ENCODE results near the gene EFCAB6. TPM values are rescaled to one million over a fixed set of nuclear protein-coding genes. Genes with fewer than 3 reads are reported as not detected.

The EFCAB6 gene
- total and polyA plus RNA-seq, 10 of the 15 experiments (the other 5 are each of a cell fraction or from before 2014, with no cell fraction given) = 0.05 to 0.42 (median 0.19) TPM

- POLR2A ChIA-PET = no interaction called here
- RAD21 ChIA-PET (ENCODE audit: unreplicated experiment) = no interaction called here
- SMC1A ChIA-PET (ENCODE audit: uncharacterized antibody, unreplicated experiment) = no interaction called here
Measured at GRCh38 chr22:43528601-43529360, 283.3 kb downstream of the EFCAB6 start.

GRCh38 chr22:43526946-43527345 lies 285.2 kb downstream of the EFCAB6 start:
- ChIA-PET POLR2A (no interaction called here), SMC1A (ENCODE audit: uncharacterized antibody, unreplicated experiment) (no interaction called here), RAD21 (ENCODE audit: unreplicated experiment) (no interaction called here), CTCF (no interaction called here)
- no peaks in the 10 kb centered on the region; a peak in 1 of 4 replicates for H3K27me3 ChIP-seq (replicated peaks in 1 of 2; ENCODE audit: control insufficient read depth in 2 of 2, insufficient read depth in 2 of 2, low read length in 1 of 2)
- no peak for FAIRE-seq
- no peak for DNase-seq (ENCODE audit: low read depth, low spot score)
- H3K36me3 ChIP-seq (ENCODE audit: control insufficient read depth in 2 of 2, insufficient read depth in 2 of 2, low read length in 1 of 2) = no peaks in the 10 kb centered on the region
- H3K27ac ChIP-seq (ENCODE audit: control insufficient read depth, insufficient read depth) = no peak overlapping the region
- no peak overlapping the region for H3K4me3 ChIP-seq
- no peaks in the 10 kb centered on the region for H3K79me2 ChIP-seq (ENCODE audit: control insufficient read depth, insufficient read depth, low read length)
- no peak for ATAC-seq
- H3K4me2 ChIP-seq (ENCODE audit: control insufficient read depth, insufficient read depth) = no peak overlapping the region
- WGBS (ENCODE audit: insufficient coverage, insufficient replicate concordance, low lambda C conversion rate, missing lambda C conversion rate) = 17% methylated on average over 5 of the region's 5 CpGs
- H3K9me3 ChIP-seq (replicated peaks; ENCODE audit: control insufficient read depth, insufficient read depth, low read length) = no peaks in the 10 kb centered on the region
- no peaks in the 10 kb centered on the region for H4K20me1 ChIP-seq (ENCODE audit: control insufficient read depth, insufficient read depth)
- H2AFZ ChIP-seq (ENCODE audit: control insufficient read depth, low read depth, low read length) = no peak overlapping the region
- no TSS peak for BruUV-seq (replicated peaks)
- intact Hi-C loops (cut with micrococcal nuclease; ENCODE audit: unreplicated experiment) (no loop called here), in situ Hi-C loops (cut with MboI) (no loop called here)
- H3K9ac ChIP-seq (ENCODE audit: control insufficient read depth, insufficient read depth, low read length) = no peak overlapping the region
- no peaks in the 10 kb centered on the region for H3K4me1 ChIP-seq (ENCODE audit: control insufficient read depth, insufficient read depth, low read length)
- TF ChIP-seq CEBPB (IDR thresholded peaks at IDR 0.05; ENCODE audit: borderline replicate concordance in 1 of 2, low read depth in 2 of 2, low read length in 2 of 2) = no peak
- no peak for TF ChIP-seq BCLAF1 (IDR thresholded peaks at IDR 0.05)
- no peak for TF ChIP-seq ZNF217 (IDR thresholded peaks at IDR 0.05)
- no peak for TF ChIP-seq ZNF384 (IDR thresholded peaks at IDR 0.05; ENCODE audit: borderline replicate concordance, low read depth, low read length)
- TF ChIP-seq SREBF2 (IDR thresholded peaks at IDR 0.05; ENCODE audit: low read length) = no peak
- TF ChIP-seq IRF5 (IDR thresholded peaks at IDR 0.05; ENCODE audit: borderline replicate concordance) = no peak
- TF ChIP-seq HSF1 (IDR thresholded peaks at IDR 0.05; ENCODE audit: low read depth, low read length) = no peak
- TF ChIP-seq RCOR1 (conservative IDR thresholded peaks at IDR 0.05; ENCODE audit: low read depth, low read length) = no peak

More at GRCh38 chr22:43528601-43529360, 283.3 kb downstream of the EFCAB6 start:
- no peak overlapping the region for H3K9ac ChIP-seq (ENCODE audit: control insufficient read depth, insufficient read depth, low read length)
- CTCF ChIA-PET = no interaction called here
- WGBS (ENCODE audit: insufficient coverage, insufficient replicate concordance, low lambda C conversion rate, missing lambda C conversion rate) = 34% methylated on average over 12 of the region's 12 CpGs
- BruUV-seq (replicated peaks) = no TSS peak
- FAIRE-seq (no peak), DNase-seq (ENCODE audit: low read depth, low spot score) (no peak), ATAC-seq (no peak)
- H2AFZ ChIP-seq (ENCODE audit: control insufficient read depth, low read depth, low read length) = no peak overlapping the region
- no peaks in the 10 kb centered on the region; a peak in 1 of 4 replicates for H3K27me3 ChIP-seq (replicated peaks in 1 of 2; ENCODE audit: control insufficient read depth in 2 of 2, insufficient read depth in 2 of 2, low read length in 1 of 2)
- H3K79me2 ChIP-seq (ENCODE audit: control insufficient read depth, insufficient read depth, low read length) = no peaks in the 10 kb centered on the region
- in situ Hi-C loops (cut with MboI) (no loop called here), intact Hi-C loops (cut with micrococcal nuclease; ENCODE audit: unreplicated experiment) (no loop called here)
- H3K27ac ChIP-seq (ENCODE audit: control insufficient read depth, insufficient read depth) = no peak overlapping the region
- no peaks in the 10 kb centered on the region for H3K9me3 ChIP-seq (replicated peaks; ENCODE audit: control insufficient read depth, insufficient read depth, low read length)
- no peak for TF ChIP-seq EGR1 (IDR thresholded peaks at IDR 0.05; ENCODE audit: borderline replicate concordance in 1 of 2, low read depth in 2 of 2, low read length in 2 of 2)
- no peak for TF ChIP-seq SRF (IDR thresholded peaks at IDR 0.05; ENCODE audit: low read depth in 2 of 2, low read length in 2 of 2)
- H3K4me3 ChIP-seq = no peak overlapping the region
- H3K36me3 ChIP-seq (ENCODE audit: control insufficient read depth in 2 of 2, insufficient read depth in 2 of 2, low read length in 1 of 2) = no peaks in the 10 kb centered on the region
- H3K4me2 ChIP-seq (ENCODE audit: control insufficient read depth, insufficient read depth) = no peak overlapping the region
- no peaks in the 10 kb centered on the region for H3K4me1 ChIP-seq (ENCODE audit: control insufficient read depth, insufficient read depth, low read length)
- H4K20me1 ChIP-seq (ENCODE audit: control insufficient read depth, insufficient read depth) = no peaks in the 10 kb centered on the region

All from GM12878 (cell line).